Panc1 (cell line): Measurements from ENCODE around the gene NUDCD2.
"Not testable (repeated sequence)": the region's sequence is repeated elsewhere in the genome, so short reads cannot be mapped to it uniquely, and the experiment has no call there.

Experiments used
- CTCF ChIP-seq: fragments of 450-650 bp; IDR thresholded peaks from 2 replicates; pipeline ENCODE4 v1.5.1; 2017; ENCODE audit warnings: mild to moderate bottlenecking
- REST ChIP-seq, 2 experiments: IDR thresholded peaks; 2 replicates each; pipeline ENCODE4 v1.6.1; 2011 to 2012; ENCODE audit warnings: low read depth in 2 of 2, control low read depth in 1 of 2, low read length in 1 of 2, mild to moderate bottlenecking in 1 of 2, moderate library complexity in 1 of 2; ENCODE audit not compliant: insufficient read depth in 1 of 2
- TCF7L2 ChIP-seq: IDR thresholded peaks from 2 replicates; pipeline ENCODE4 v1.6.1; 2011; ENCODE audit warnings: mild to moderate bottlenecking, low read depth, low read length, inconsistent platforms

DNA sequence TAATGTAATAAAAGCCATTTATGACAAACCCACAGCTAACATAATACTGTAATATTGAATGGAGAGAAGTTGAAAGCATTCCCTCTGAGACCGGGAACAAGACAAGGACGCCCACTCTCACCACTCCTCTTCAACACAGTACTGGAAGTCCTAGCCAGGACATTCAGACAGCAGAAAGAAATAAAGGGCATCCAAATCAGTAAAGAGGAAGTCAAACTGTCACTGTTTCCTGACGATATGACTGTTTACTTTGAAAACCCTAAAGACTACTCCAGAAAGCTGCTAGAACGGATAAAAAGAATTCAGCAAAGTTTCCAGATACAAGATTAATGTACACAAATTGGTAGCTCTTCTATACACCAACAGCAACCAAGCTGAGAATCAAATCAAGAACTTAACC is 33.8 kb downstream of the NUDCD2 start:
- not testable (repeated sequence) for TF ChIP-seq CTCF; REST (IDR thresholded peaks at IDR 0.05; ENCODE audit: insufficient read depth in 1 of 2, low read depth in 2 of 2, low read length in 1 of 2); TCF7L2
